Neural progenitor cell (in vitro differentiated cells): ENCODE results near the gene METTL25. TPM values are rescaled to one million over a fixed set of nuclear protein-coding genes. Genes with fewer than 3 reads are reported as not detected.

ENCODE experiments used
- DNase-seq: peaks from one replicate; pipeline ENCODE4 v3.0.0-alpha.2; 2016; ENCODE audit warnings: low spot score
- H2AFZ ChIP-seq: fragments of 200-600 bp; sonication (generic); replicated peaks from 2 replicates; pipeline ENCODE4 v1.6.1; 2016; ENCODE audit warnings: antibody characterized with exemption
- H3F3A ChIP-seq: fragments of 200-600 bp; sonication (generic); 2 replicates; pipeline ENCODE4 v1.6.1; 2016; ENCODE audit warnings: antibody characterized with exemption, low read depth
- H3K27ac ChIP-seq: fragments of 200-600 bp; sonication (generic); 2 replicates; pipeline ENCODE4 v1.5.1; 2016; ENCODE audit warnings: mild to moderate bottlenecking
- H3K27me3 ChIP-seq: fragments of 200-600 bp; sonication (generic); 2 replicates; pipeline ENCODE4 v1.6.1; 2016; ENCODE audit warnings: mild to moderate bottlenecking, moderate library complexity
- H3K36me3 ChIP-seq: fragments of 200-600 bp; sonication (generic); 2 replicates; pipeline ENCODE4 v1.5.1; 2016
- H3K4me1 ChIP-seq: fragments of 200-600 bp; sonication (generic); 2 replicates; pipeline ENCODE4 v1.6.1; 2016; ENCODE audit warnings: mixed run types
- H3K4me2 ChIP-seq: fragments of 200-600 bp; sonication (generic); 2 replicates; pipeline ENCODE4 v1.6.1; 2016
- H3K4me3 ChIP-seq: fragments of 200-600 bp; sonication (generic); 2 replicates; pipeline ENCODE4 v1.5.1; 2016
- H3K79me2 ChIP-seq: fragments of 200-600 bp; sonication (generic); 2 replicates; pipeline ENCODE4 v1.6.1; 2016; ENCODE audit warnings: low read depth
- H3K9ac ChIP-seq: fragments of 200-600 bp; sonication (generic); 2 replicates; pipeline ENCODE4 v1.6.1; 2016
- H3K9me3 ChIP-seq: fragments of 200-600 bp; sonication (generic); 2 replicates; pipeline ENCODE4 v1.5.1; 2016; ENCODE audit warnings: low read depth
- H4K20me1 ChIP-seq: fragments of 200-600 bp; sonication (generic); 2 replicates; pipeline ENCODE4 v1.6.1; 2016; ENCODE audit warnings: low read depth
- H3K27ac Mint-ChIP-seq: 3 replicates; pipeline ENCODE4 v1.8.0; 2021; ENCODE audit warnings: mixed read lengths
- H3K27me3 Mint-ChIP-seq: 2 replicates; pipeline ENCODE4 v1.8.0; 2022; ENCODE audit warnings: low read depth, mild to moderate bottlenecking, inconsistent platforms, moderate library complexity, mixed read lengths; ENCODE audit not compliant: insufficient read depth
- H3K36me3 Mint-ChIP-seq: 3 replicates; pipeline ENCODE4 v1.8.0; 2021; ENCODE audit warnings: mixed read lengths
- H3K4me1 Mint-ChIP-seq: 3 replicates; pipeline ENCODE4 v1.8.0; 2021; ENCODE audit warnings: mixed read lengths
- H3K4me3 Mint-ChIP-seq: 3 replicates; pipeline ENCODE4 v1.8.0; 2021; ENCODE audit warnings: mild to moderate bottlenecking, moderate library complexity, mixed read lengths
- H3K9me3 Mint-ChIP-seq: 3 replicates; pipeline ENCODE4 v1.8.0; 2020; ENCODE audit warnings: mixed read lengths
- CTCF ChIP-seq: fragments of 200-600 bp; sonication (generic); IDR thresholded peaks from 2 replicates; pipeline ENCODE4 v1.5.1; 2017; ENCODE audit warnings: antibody characterized with exemption, mild to moderate bottlenecking
- EZH2 ChIP-seq: fragments of 200-600 bp; sonication (generic); IDR thresholded peaks from 2 replicates; pipeline ENCODE4 v1.6.1; 2017; ENCODE audit warnings: antibody characterized with exemption, mild to moderate bottlenecking, moderate library complexity
- EZH2phosphoT487 ChIP-seq: fragments of 200-600 bp; sonication (generic); IDR thresholded peaks from 2 replicates; pipeline ENCODE4 v1.6.1; 2017; ENCODE audit warnings: antibody characterized with exemption
- total RNA-seq: library from RNA; depleted of rRNA; stranded (reverse); fragments of >200 nt; gene quantifications from 2 replicates; pipeline ENCODE4 v1.2.3, GENCODE V29; 2015; ENCODE audit warnings: low replicate concordance

Gene METTL25
- total RNA-seq, 1 donor from 2014 or later = 11.2 TPM

- DNase-seq = no peak
- Histone ChIP-seq H2AFZ (no peak overlapping the region), H3K4me3 (no peak overlapping the region), H3K79me2 (no peaks in the 10 kb centered on the region), H3K9me3 (no peaks in the 10 kb centered on the region), H3F3A (no peaks in the 10 kb centered on the region), H4K20me1 (no peaks in the 10 kb centered on the region), H3K9ac (no peak overlapping the region), H3K27ac (no peak overlapping the region), H3K27me3 (no peaks in the 10 kb centered on the region), H3K4me1 (no peaks in the 10 kb centered on the region), H3K4me2 (no peak overlapping the region), H3K36me3 (no peaks in the 10 kb centered on the region)
- H3K9me3 Mint-ChIP-seq = no peaks in the 10 kb centered on the region
- H3K4me3 Mint-ChIP-seq = no peak overlapping the region
- H3K27me3 Mint-ChIP-seq = no peaks in the 10 kb centered on the region
- no peak for TF ChIP-seq EZH2phosphoT487
- H3K4me1 Mint-ChIP-seq = no peaks in the 10 kb centered on the region
- no peaks in the 10 kb centered on the region for H3K36me3 Mint-ChIP-seq
- no peak overlapping the region for H3K27ac Mint-ChIP-seq
Measured at GRCh38 chr12:82517808-82518207, 159.5 kb downstream of the METTL25 start.

GRCh38 chr12:82519510-82519909 is 161.2 kb downstream of the METTL25 start:
- Histone ChIP-seq H3F3A (no peaks in the 10 kb centered on the region), H3K4me2 (no peak overlapping the region), H4K20me1 (no peaks in the 10 kb centered on the region), H2AFZ (no peak overlapping the region), H3K36me3 (no peaks in the 10 kb centered on the region), H3K4me1 (no peaks in the 10 kb centered on the region), H3K9me3 (no peaks in the 10 kb centered on the region), H3K27ac (no peak overlapping the region), H3K79me2 (no peaks in the 10 kb centered on the region), H3K4me3 (no peak overlapping the region), H3K9ac (no peak overlapping the region), H3K27me3 (no peaks in the 10 kb centered on the region)
- Mint-ChIP-seq H3K27me3 (no peaks in the 10 kb centered on the region), H3K4me3 (no peak overlapping the region), H3K27ac (no peak overlapping the region), H3K9me3 (no peaks in the 10 kb centered on the region), H3K36me3 (no peaks in the 10 kb centered on the region), H3K4me1 (no peaks in the 10 kb centered on the region)
- no peak for TF ChIP-seq CTCF
- TF ChIP-seq EZH2phosphoT487 = no peak
- no peak for TF ChIP-seq EZH2
- DNase-seq = no peak

GRCh38 chr12:82522285-82522684 is 164.0 kb downstream of the METTL25 start:
- TF ChIP-seq EZH2phosphoT487 (no peak), CTCF (no peak), EZH2 (no peak)
- H3K4me2 ChIP-seq = no peak overlapping the region
- no peaks in the 10 kb centered on the region for H3K9me3 Mint-ChIP-seq
- H3K36me3 Mint-ChIP-seq = no peaks in the 10 kb centered on the region
- H2AFZ ChIP-seq = no peak overlapping the region
- DNase-seq = no peak
- H3K4me3 Mint-ChIP-seq = no peak overlapping the region
- no peaks in the 10 kb centered on the region for H3F3A ChIP-seq
- H3K79me2 ChIP-seq = no peaks in the 10 kb centered on the region
- no peaks in the 10 kb centered on the region for H3K4me1 ChIP-seq
- no peaks in the 10 kb centered on the region for H3K9me3 ChIP-seq
- H3K36me3 ChIP-seq = no peaks in the 10 kb centered on the region
- no peak overlapping the region for H3K27ac ChIP-seq
- H3K27me3 ChIP-seq = no peaks in the 10 kb centered on the region
- H4K20me1 ChIP-seq = no peaks in the 10 kb centered on the region
- no peak overlapping the region for H3K27ac Mint-ChIP-seq
- no peaks in the 10 kb centered on the region for H3K27me3 Mint-ChIP-seq
- H3K4me3 ChIP-seq = no peak overlapping the region
- H3K9ac ChIP-seq = no peak overlapping the region
- no peaks in the 10 kb centered on the region for H3K4me1 Mint-ChIP-seq

GRCh38 chr12:82522762-82523161 is 164.4 kb downstream of the METTL25 start:
- no peaks in the 10 kb centered on the region for H3K9me3 ChIP-seq
- H2AFZ ChIP-seq = no peak overlapping the region
- H3K79me2 ChIP-seq = no peaks in the 10 kb centered on the region
- H3K9ac ChIP-seq = no peak overlapping the region
- no peaks in the 10 kb centered on the region for H3F3A ChIP-seq
- no peak overlapping the region for H3K4me2 ChIP-seq
- no peak overlapping the region for H3K4me3 ChIP-seq
- H4K20me1 ChIP-seq = no peaks in the 10 kb centered on the region
- Mint-ChIP-seq H3K4me3 (no peak overlapping the region), H3K9me3 (no peaks in the 10 kb centered on the region), H3K27me3 (no peaks in the 10 kb centered on the region), H3K36me3 (no peaks in the 10 kb centered on the region), H3K27ac (no peak overlapping the region), H3K4me1 (no peaks in the 10 kb centered on the region)
- no peaks in the 10 kb centered on the region for H3K4me1 ChIP-seq
- H3K27ac ChIP-seq = no peak overlapping the region
- TF ChIP-seq CTCF = no peak
- no peak for TF ChIP-seq EZH2phosphoT487
- no peak for TF ChIP-seq EZH2
- H3K27me3 ChIP-seq = no peaks in the 10 kb centered on the region
- DNase-seq = no peak
- H3K36me3 ChIP-seq = no peaks in the 10 kb centered on the region
